Progenitor cell of endocrine pancreas (in vitro differentiated cells): ENCODE results near the gene EED. TPM values are rescaled to one million over a fixed set of nuclear protein-coding genes. Genes with fewer than 3 reads are reported as not detected.

ENCODE experiments used
- DNase-seq: peaks from one replicate; pipeline ENCODE4 v3.0.0; 2021; ENCODE audit warnings: low spot score; ENCODE audit not compliant: unreplicated experiment
- H3K27ac Mint-ChIP-seq: 2 replicates; pipeline ENCODE4 v1.8.0; 2021; ENCODE audit warnings: mild to moderate bottlenecking, moderate library complexity, mixed read lengths
- H3K27me3 Mint-ChIP-seq: 2 replicates; pipeline ENCODE4 v1.8.0; 2021; ENCODE audit warnings: mixed read lengths
- H3K36me3 Mint-ChIP-seq: 2 replicates; pipeline ENCODE4 v1.8.0; 2022; ENCODE audit warnings: mixed read lengths; ENCODE audit not compliant: insufficient read depth
- H3K4me1 Mint-ChIP-seq: 2 replicates; pipeline ENCODE4 v1.8.0; 2021; ENCODE audit warnings: low read depth, mixed read lengths
- H3K4me3 Mint-ChIP-seq: 2 replicates; pipeline ENCODE4 v1.8.0; 2021; ENCODE audit warnings: low read depth, mild to moderate bottlenecking, moderate library complexity, mixed read lengths
- H3K9me3 Mint-ChIP-seq: 2 replicates; pipeline ENCODE4 v1.8.0; 2021; ENCODE audit warnings: low read depth, mixed read lengths
- total RNA-seq: library from RNA; stranded (reverse); gene quantifications from 2 replicates; pipeline ENCODE4 v1.2.1, GENCODE V29; 2021
- TF ChIP-seq, protein P1 (sequence below): fragments of 200-600 bp; sonication (generic); IDR thresholded peaks from one replicate; pipeline ENCODE4 v1.5.0; 2021; ENCODE audit warnings: antibody characterized with exemption, mild to moderate bottlenecking; ENCODE audit not compliant: unreplicated experiment

Gene EED
- total RNA-seq, 1 donor from 2014 or later, result 34.6 TPM

DNA sequence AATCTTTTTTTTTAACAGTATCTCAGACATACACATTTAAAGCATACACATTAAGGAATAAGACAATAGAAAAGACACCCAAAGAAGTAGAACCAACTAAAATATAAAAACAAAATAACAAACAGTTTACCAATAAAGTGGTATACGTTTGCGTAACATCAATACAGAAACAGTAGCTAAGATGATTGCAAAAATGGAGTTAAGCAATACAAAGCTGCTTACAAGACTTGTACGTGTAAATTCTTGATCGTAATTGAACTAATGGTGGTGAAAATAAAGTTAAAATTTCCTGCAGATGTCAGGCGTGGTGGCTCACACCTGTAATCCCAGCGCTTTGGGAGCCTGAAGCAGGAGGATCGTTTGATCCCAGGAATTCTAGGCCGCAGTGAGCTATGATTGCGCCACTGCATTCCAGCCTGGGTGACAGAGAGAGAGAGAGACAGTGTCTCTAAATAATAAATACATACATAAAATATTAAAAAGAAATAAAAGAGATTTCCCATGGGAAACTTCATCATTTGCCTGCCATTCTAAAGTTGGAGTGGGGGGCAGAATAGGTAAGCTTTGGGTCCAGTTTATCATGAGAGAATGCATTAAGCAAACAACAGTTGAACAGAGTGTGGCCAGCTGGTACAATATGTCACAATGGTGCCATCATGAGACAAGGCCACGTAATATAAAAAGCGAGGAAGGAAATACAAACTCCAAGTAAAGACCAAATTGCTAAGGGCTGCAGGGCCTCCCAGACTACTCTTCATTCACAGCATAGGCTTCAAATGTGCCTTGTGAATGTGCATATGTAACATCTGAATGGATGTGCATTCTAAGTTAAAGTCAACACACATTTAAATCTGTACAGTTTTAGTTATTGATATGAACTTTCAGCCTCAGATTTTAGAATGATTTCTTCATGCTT is 38.9 kb upstream of the EED start:
- H3K4me3 Mint-ChIP-seq, result no peak overlapping the region
- peaks cover 19% of the 10 kb centered on the region for H3K4me1 Mint-ChIP-seq
- no peak overlapping the region for H3K27ac Mint-ChIP-seq
- H3K36me3 Mint-ChIP-seq, result peaks cover 1% of the 10 kb centered on the region
- TF ChIP-seq, protein P1, sequence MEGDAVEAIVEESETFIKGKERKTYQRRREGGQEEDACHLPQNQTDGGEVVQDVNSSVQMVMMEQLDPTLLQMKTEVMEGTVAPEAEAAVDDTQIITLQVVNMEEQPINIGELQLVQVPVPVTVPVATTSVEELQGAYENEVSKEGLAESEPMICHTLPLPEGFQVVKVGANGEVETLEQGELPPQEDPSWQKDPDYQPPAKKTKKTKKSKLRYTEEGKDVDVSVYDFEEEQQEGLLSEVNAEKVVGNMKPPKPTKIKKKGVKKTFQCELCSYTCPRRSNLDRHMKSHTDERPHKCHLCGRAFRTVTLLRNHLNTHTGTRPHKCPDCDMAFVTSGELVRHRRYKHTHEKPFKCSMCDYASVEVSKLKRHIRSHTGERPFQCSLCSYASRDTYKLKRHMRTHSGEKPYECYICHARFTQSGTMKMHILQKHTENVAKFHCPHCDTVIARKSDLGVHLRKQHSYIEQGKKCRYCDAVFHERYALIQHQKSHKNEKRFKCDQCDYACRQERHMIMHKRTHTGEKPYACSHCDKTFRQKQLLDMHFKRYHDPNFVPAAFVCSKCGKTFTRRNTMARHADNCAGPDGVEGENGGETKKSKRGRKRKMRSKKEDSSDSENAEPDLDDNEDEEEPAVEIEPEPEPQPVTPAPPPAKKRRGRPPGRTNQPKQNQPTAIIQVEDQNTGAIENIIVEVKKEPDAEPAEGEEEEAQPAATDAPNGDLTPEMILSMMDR, result no peak
- peaks cover 8% of the 10 kb centered on the region for H3K27me3 Mint-ChIP-seq
- DNase-seq, result no peak
- peaks cover 6% of the 10 kb centered on the region for H3K9me3 Mint-ChIP-seq

DNA sequence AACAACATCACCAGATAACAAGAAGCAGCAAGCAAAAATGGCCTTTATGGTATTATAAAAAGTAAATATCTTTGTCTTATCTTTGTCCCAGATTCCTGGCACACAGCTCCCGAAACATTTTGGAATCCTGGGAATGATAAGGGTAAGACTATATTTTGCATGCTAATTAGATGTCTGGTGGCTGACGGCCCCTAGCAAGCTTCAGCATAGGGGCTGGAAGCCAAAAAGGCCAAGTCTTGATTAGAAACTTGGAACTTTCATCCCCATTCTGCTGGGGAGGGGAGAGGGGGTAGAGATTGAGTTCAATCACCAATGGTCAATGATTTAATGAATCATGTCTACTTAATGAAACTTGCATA is 38.2 kb upstream of the EED start:
- Mint-ChIP-seq H3K4me3 (no peak overlapping the region), H3K27ac (no peak overlapping the region), H3K9me3 (peaks cover 6% of the 10 kb centered on the region), H3K27me3 (peaks cover 8% of the 10 kb centered on the region), H3K36me3 (peaks cover 1% of the 10 kb centered on the region), H3K4me1 (peaks cover 19% of the 10 kb centered on the region)
- no peak for DNase-seq
- TF ChIP-seq, protein P1, result no peak

DNA sequence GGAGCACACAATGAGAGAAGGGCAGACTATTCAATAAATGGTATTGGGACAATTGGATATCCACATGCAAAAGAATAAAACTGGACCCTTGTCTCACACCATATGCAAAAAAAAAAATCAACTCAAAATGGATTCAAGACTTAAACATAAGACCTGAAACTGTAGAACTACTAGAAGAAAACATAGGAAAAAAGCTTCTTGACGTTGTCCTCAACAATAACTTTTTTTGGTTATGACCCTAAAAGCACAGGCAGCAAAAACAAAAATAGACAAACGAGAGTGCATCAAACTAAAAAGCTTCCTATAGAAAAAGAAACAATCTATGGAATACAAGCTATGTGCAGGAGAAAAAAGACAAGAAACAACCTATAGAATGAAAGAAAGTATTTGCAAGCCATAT is 37.1 kb upstream of the EED start:
- Mint-ChIP-seq H3K4me3 (no peak overlapping the region), H3K9me3 (peaks cover 6% of the 10 kb centered on the region), H3K4me1 (peaks cover 22% of the 10 kb centered on the region), H3K36me3 (peaks cover 1% of the 10 kb centered on the region), H3K27me3 (peaks cover 8% of the 10 kb centered on the region), H3K27ac (no peak overlapping the region)
- TF ChIP-seq, protein P1, result no peak
- DNase-seq, result no peak

DNA sequence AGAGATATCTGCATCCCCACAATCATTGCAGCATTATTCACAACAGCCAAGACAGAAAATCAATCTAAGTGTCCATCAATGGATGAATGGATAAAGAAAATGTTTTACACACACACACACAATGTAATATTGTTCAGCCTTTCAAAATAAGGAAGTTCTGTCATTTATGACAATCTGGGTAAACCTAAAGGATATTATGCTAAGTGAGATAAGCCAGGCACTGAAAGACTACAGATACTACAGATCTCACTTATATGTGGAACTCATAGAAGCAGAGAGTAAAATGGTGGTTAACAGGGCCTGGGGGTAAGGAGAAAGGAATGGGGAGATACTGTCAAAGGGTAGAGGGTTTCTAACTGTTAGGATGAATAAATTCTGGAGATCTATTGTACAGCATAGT is 36.0 kb upstream of the EED start:
- Mint-ChIP-seq H3K36me3 (peaks cover 1% of the 10 kb centered on the region), H3K4me1 (peaks cover 22% of the 10 kb centered on the region), H3K9me3 (peaks cover 6% of the 10 kb centered on the region), H3K27me3 (peaks cover 8% of the 10 kb centered on the region), H3K4me3 (no peak overlapping the region), H3K27ac (no peak overlapping the region)
- DNase-seq, result no peak
- TF ChIP-seq, protein P1, result no peak

DNA sequence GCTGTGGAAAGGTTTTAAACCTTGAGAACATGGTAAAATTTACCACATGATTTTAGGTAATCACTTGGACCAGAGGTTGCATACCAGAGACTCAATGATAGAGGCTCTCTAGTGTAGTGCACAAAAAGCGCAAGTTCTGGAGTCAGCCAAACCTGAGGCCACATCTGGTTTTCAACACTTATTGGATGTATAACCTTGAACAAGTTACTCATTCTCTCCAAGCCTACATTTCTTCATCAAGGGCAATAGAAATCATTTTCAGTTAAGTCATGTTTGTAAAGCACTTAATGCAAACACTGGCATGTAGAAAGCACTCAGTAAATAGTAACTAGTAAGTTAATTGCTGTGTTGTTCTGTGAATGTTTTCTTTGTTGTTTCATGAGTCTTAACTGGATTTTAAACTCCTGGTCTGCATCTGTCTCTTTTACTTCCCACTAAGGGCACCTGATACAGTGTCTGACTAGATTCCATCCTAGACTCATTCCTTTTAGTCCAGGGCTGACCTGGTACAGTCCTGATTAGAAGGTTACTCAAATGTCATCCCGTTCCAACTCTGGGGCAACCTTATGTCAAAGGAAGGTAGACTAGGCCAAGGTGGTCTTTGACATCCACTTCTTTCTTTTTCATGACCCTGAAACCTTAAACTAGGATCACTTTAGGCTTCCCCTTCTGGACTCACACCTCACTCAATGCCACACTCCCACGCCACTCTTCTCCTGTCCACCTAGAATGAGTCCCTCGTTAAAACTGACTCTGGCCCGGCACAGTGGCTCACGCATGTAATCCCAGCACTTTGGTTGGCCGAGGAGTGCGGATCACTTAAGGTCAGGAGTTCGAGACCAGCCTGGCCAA is 34.5 kb upstream of the EED start:
- H3K27me3 Mint-ChIP-seq, result no peaks in the 10 kb centered on the region
- H3K4me1 Mint-ChIP-seq, result peaks cover 22% of the 10 kb centered on the region
- peaks cover 6% of the 10 kb centered on the region for H3K9me3 Mint-ChIP-seq
- H3K36me3 Mint-ChIP-seq, result peaks cover 1% of the 10 kb centered on the region
- TF ChIP-seq, protein P1, result no peak
- no peak for DNase-seq
- H3K4me3 Mint-ChIP-seq, result no peak overlapping the region
- H3K27ac Mint-ChIP-seq, result peak overlapping the region; percentile 29
